NCI-H82 treated with DMSO at 0.1 percent for 48 hours (cell line): ENCODE data around the gene MPP1.
A peak's percentile ranks its signal among the peaks of the same experiment; 100 is the strongest.

Source experiments
- DNase-seq: peaks from one replicate; lab custom pipeline; 2025; ENCODE audit not compliant: unreplicated experiment; lab: John Stamatoyannopoulos, UW

MPP1 gene

GRCh38 chrX:154776753-154777152 lies 28.5 kb downstream of the MPP1 start:
- DNase-seq, result no peak

GRCh38 chrX:154775419-154776349 lies 29.6 kb downstream of the MPP1 start:
- DNase-seq, result no peak

- no peak for DNase-seq
These were observed 30.7 kb downstream of the MPP1 start for GRCh38 chrX:154774622-154775021.

- DNase-seq, result peak; percentile 92
These were observed 42.6 kb downstream of the MPP1 start, which contains the start of gene DKC1 for GRCh38 chrX:154762537-154763296. DKC1 (plus strand) TSS chrX:154762864; CDS start chrX:154762966, 102 bp downstream.

GRCh38 chrX:154761977-154762536 lies 43.2 kb downstream of the MPP1 start:
- DNase-seq, result peak; percentile 38

- DNase-seq, result no peak
These were observed 46.6 kb downstream of the MPP1 start for GRCh38 chrX:154758696-154759095.

GRCh38 chrX:154751669-154752271 lies 53.5 kb downstream of the MPP1 start:
- DNase-seq, result no peak

GRCh38 chrX:154751203-154751668 lies 54.0 kb downstream of the MPP1 start:
- DNase-seq, result no peak

GRCh38 chrX:154750301-154751202 lies 54.7 kb downstream of the MPP1 start, which contains the start of gene GAB3:
GAB3 (minus strand) TSS chrX:154751077; CDS start chrX:154751025, 52 bp downstream.
- no peak for DNase-seq

- DNase-seq, result no peak
These were observed 55.4 kb downstream of the MPP1 start for GRCh38 chrX:154749856-154750255.

- DNase-seq, result peak; percentile 6
These were observed 56.5 kb downstream of the MPP1 start for GRCh38 chrX:154748712-154749339.

- no peak for DNase-seq
These were observed 62.7 kb downstream of the MPP1 start for GRCh38 chrX:154742613-154743012.

- no peak for DNase-seq
These were observed 65.3 kb downstream of the MPP1 start for GRCh38 chrX:154739952-154740465.

GRCh38 chrX:154738011-154738738 lies 67.1 kb downstream of the MPP1 start:
- DNase-seq, result no peak

- DNase-seq, result no peak
These were observed 68.1 kb downstream of the MPP1 start for GRCh38 chrX:154737136-154737535.

- no peak for DNase-seq
These were observed 69.4 kb downstream of the MPP1 start for GRCh38 chrX:154735695-154736393.

GRCh38 chrX:154734061-154734781 lies 71.1 kb downstream of the MPP1 start:
- no peak for DNase-seq
